Brain microvascular endothelial cell (primary cell): ENCODE results near the gene RGMB.

Source experiments
- DNase-seq: peaks from one replicate; pipeline ENCODE4 v3.0.0-alpha.2; 2020
- H3K27ac ChIP-seq: fragments of 250-450 bp; sonication (Bioruptor Pico); 2 replicates; pipeline ENCODE4 v1.5.1; 2020; ENCODE audit warnings: mild to moderate bottlenecking, moderate library complexity
- H3K27me3 ChIP-seq: fragments of 250-450 bp; sonication (Bioruptor Pico); replicated peaks from 2 replicates; pipeline ENCODE4 v1.5.1; 2020; ENCODE audit warnings: mild to moderate bottlenecking
- H3K36me3 ChIP-seq: fragments of 250-450 bp; sonication (Bioruptor Pico); replicated peaks from 2 replicates; pipeline ENCODE4 v1.5.1; 2020; ENCODE audit warnings: mild to moderate bottlenecking
- H3K4me3 ChIP-seq: 2 replicates; pipeline ENCODE4 v1.5.1; 2011; ENCODE audit warnings: low read depth, mild to moderate bottlenecking, control low read depth, low read length, moderate library complexity
- CTCF ChIP-seq: IDR thresholded peaks from 2 replicates; pipeline ENCODE4 v1.5.1; 2011; ENCODE audit warnings: low read depth, mild to moderate bottlenecking, moderate library complexity, low read length, control low read depth, inconsistent platforms; ENCODE audit errors: missing control alignments
- in situ Hi-C: cut with HindIII; loops from 2 replicates; pipeline ENCODE4 v1.10.0; 2017; ENCODE audit warnings: low sequenced_read_pairs, low pct_ligation_motif_present

RGMB gene

DNA sequence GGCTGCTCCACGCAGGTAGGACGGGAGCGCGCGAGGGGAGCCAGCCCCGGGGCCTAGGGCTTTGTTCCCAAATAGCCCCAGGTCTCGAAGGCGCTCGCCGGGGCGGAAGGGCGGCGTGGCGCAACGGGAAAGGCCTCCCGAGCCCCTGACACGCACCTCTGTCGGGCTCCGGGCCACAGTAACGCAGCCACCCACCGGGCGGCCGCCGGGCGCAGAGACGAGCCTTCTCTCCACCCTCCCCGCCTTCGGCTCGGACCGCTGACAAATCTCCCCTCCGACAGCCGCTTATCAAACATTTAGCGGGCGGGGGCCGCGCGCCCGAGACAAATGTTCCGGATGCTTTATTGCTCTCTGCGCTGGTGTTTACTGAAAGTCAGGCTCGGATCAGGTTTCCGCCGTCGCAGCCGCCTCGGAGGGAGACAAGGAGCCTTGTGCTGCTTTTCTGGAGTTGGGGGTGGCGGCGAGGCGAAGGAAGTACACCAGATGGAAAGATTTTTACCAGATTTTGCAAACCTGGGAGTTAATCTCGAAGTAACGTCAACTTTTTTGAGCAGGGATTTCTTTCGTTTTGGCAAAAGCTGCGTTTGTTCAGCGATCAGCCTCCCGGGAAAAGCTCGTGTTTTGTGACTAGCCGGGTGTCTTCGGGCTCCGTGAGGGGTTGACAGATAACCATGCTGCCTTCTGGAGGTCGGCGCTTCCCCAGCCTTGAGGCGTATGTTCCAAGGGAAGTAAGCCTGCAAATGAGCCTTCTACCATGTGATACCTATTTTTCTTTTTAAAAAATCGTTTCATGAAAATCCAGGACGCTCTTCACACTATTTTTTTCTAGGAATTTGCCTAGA lies 950 bp downstream of the RGMB start:
- in situ Hi-C loops = loop anchor here (25.0 kb wide), 1 partner anchor 337 kb away; no protein-coding TSS in a partner anchor
- no peaks in the 10 kb centered on the region for H3K27me3 ChIP-seq
- H3K36me3 ChIP-seq = peaks cover 6% of the 10 kb centered on the region
- H3K4me3 ChIP-seq = peak overlapping the region; percentile 82
- TF ChIP-seq CTCF = no peak
- peak overlapping the region; percentile 85 for H3K27ac ChIP-seq
- peak; percentile 73 for DNase-seq

GRCh38 chr5:98775246-98776065 lies 2.0 kb downstream of the RGMB start:
- no peak for TF ChIP-seq CTCF
- H3K27ac ChIP-seq = peak overlapping the region; percentile 85
- peak overlapping the region; percentile 82 for H3K4me3 ChIP-seq
- in situ Hi-C loops = no loop called here
- H3K27me3 ChIP-seq = no peaks in the 10 kb centered on the region
- no peak for DNase-seq
- peaks cover 15% of the 10 kb centered on the region for H3K36me3 ChIP-seq

- TF ChIP-seq CTCF = no peak
- peak; percentile 85 for DNase-seq
- Histone ChIP-seq H3K27ac (peak overlapping the region; percentile 85), H3K4me3 (peak overlapping the region; percentile 82), H3K36me3 (peaks cover 21% of the 10 kb centered on the region), H3K27me3 (no peaks in the 10 kb centered on the region)
- in situ Hi-C loops = no loop called here
These were observed 2.7 kb downstream of the RGMB start for GRCh38 chr5:98776066-98776705.

DNA sequence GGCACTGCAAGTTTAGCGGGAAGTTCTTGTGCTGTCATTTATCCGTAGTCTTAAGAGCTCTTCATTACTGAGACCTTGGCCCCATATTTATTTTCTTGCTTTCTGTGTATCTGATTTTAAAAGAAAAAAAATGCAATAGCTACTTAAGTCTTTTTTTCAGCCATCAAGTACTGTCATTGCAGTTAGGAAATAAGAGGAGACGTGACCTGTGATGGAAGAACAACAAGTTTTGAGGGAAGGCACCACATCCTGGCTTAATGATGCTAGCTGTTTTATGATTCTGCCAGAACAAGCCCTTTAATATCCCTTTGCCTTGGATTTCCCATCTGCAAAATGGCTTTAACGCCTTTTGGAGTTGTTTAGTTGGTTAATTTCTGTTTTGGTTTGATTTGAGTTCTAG lies 3.8 kb downstream of the RGMB start:
- no peak for TF ChIP-seq CTCF
- Histone ChIP-seq H3K27me3 (no peaks in the 10 kb centered on the region), H3K4me3 (peak overlapping the region; percentile 18), H3K36me3 (peaks cover 25% of the 10 kb centered on the region), H3K27ac (no peak overlapping the region)
- in situ Hi-C loops = no loop called here
- no peak for DNase-seq

DNA sequence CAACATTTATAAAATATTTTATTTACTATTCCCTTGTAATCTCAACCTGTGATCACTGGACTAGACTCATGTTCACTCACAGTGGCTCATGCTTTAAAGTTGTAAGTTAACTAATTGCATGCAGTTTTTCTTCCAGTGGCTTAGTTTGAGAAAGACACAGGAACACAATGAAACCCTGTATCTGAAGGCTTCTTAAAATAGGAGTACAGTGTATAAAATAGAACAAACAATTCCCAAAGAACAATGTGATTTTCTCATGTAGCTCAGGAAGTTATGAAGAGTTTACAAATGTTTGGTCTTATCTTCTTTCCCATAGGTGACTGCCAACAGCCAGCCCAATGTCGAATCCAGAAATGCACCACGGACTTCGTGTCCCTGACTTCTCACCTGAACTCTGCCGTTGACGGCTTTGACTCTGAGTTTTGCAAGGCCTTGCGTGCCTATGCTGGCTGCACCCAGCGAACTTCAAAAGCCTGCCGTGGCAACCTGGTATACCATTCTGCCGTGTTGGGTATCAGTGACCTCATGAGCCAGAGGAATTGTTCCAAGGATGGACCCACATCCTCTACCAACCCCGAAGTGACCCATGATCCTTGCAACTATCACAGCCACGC lies 5.9 kb downstream of the RGMB start:
- in situ Hi-C loops = no loop called here
- Histone ChIP-seq H3K4me3 (no peak overlapping the region), H3K36me3 (peaks cover 40% of the 10 kb centered on the region), H3K27ac (no peak overlapping the region), H3K27me3 (no peaks in the 10 kb centered on the region)
- no peak for DNase-seq
- TF ChIP-seq CTCF = no peak
